ENCODE results near the gene ZNF219. TPM values are rescaled to one million over a fixed set of nuclear protein-coding genes. Genes with fewer than 3 reads are reported as not detected.

The ZNF219 gene
- total and polyA plus RNA-seq, 2 of the 13 experiments (the other 11 are each of a cell fraction or from before 2014, with no cell fraction given): 34.5 to 36.6 TPM

DNA sequence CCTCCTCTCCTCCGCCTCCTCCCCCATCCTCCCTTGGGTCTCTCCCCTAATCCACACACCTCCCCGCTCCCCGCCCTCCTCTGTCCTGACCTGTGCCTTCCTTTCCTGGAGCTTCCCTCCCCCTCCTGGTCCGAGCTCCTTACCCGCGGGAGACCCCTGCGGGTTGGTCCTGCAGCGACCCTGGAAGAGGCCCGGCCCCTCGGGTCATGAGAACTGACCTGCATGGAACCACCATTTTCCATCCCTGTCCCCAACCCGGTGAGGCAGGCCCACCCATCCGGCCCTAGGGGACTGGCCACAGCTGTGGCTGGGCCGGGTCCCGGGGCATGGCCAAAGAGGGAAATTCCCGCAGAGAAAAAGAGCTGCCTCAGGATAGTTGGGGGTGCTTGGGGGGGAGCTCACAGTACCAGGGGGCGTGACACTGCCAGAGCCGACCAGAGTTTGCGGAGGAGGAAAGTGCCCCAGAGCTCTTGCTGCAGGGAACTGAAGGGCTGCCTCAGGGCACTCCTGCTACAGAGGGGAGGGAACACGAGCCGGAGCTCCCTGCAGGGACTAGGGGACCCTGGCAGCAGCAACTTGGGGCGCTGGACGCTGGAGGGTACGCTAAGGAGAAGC lies 27.7 kb downstream of the ZNF219 start (continued):
- peak; percentile 53; the same call in 1 of the 2 replicates for TF ChIP-seq FOXJ3 (CRISPR knock-in tag; IDR thresholded peaks at IDR 0.05; ENCODE audit: borderline replicate concordance)
- TF ChIP-seq ZNF703 (CRISPR knock-in tag; IDR thresholded peaks at IDR 0.05; ENCODE audit: borderline replicate concordance): 0 out of 2 replicates have a peak, but pooled peaks have one; percentile 50
- peak; percentile 64 for TF ChIP-seq PHF8 (CRISPR knock-in tag; IDR thresholded peaks at IDR 0.05)
- TF ChIP-seq ONECUT2 (CRISPR knock-in tag; IDR thresholded peaks at IDR 0.05): no peak
- TF ChIP-seq ZNF75D (CRISPR knock-in tag; IDR thresholded peaks at IDR 0.05; ENCODE audit: borderline replicate concordance): peak; percentile 25; the same call in 1 of the 2 replicates
- peak; percentile 83 for TF ChIP-seq DBP (CRISPR knock-in tag; IDR thresholded peaks at IDR 0.05; ENCODE audit: not compliant biosample characterization)
- peak; percentile 29 for TF ChIP-seq MED1 (CRISPR knock-in tag; IDR thresholded peaks at IDR 0.05)
- no peak; the same call in 1 of the 2 replicates for TF ChIP-seq ZNF343 (CRISPR knock-in tag; IDR thresholded peaks at IDR 0.05)
- TF ChIP-seq MEF2D (CRISPR knock-in tag; IDR thresholded peaks at IDR 0.05): no peak
- peak; percentile 4; the same call in 1 of the 2 replicates for TF ChIP-seq ZMYM4 (CRISPR knock-in tag; IDR thresholded peaks at IDR 0.05)
- peak; percentile 38; the same call in 1 of the 2 replicates for TF ChIP-seq DR1 (CRISPR knock-in tag; IDR thresholded peaks at IDR 0.05)
- no peak for TF ChIP-seq ZNF629 (CRISPR knock-in tag; conservative IDR thresholded peaks at IDR 0.05)
- TF ChIP-seq, protein P1, sequence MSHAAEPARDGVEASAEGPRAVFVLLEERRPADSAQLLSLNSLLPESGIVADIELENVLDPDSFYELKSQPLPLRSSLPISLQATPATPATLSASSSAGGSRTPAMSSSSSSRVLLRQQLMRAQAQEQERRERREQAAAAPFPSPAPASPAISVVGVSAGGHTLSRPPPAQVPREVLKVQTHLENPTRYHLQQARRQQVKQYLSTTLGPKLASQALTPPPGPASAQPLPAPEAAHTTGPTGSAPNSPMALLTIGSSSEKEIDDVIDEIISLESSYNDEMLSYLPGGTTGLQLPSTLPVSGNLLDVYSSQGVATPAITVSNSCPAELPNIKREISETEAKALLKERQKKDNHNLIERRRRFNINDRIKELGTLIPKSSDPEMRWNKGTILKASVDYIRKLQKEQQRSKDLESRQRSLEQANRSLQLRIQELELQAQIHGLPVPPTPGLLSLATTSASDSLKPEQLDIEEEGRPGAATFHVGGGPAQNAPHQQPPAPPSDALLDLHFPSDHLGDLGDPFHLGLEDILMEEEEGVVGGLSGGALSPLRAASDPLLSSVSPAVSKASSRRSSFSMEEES (CRISPR knock-in tag; IDR thresholded peaks at IDR 0.05): no peak
- no peak for TF ChIP-seq ZMYM2 (CRISPR knock-in tag; IDR thresholded peaks at IDR 0.05)
- 0 out of 2 replicates have a peak, but pooled peaks have one; percentile 59 for TF ChIP-seq ZNF251 (CRISPR knock-in tag; IDR thresholded peaks at IDR 0.05)
- TF ChIP-seq ZNF441 (CRISPR knock-in tag; IDR thresholded peaks at IDR 0.05; ENCODE audit: borderline replicate concordance): peak; percentile 67
- peak; percentile 86 for TF ChIP-seq MED13 (CRISPR knock-in tag; IDR thresholded peaks at IDR 0.05)
- 0 out of 2 replicates have a peak, but pooled peaks have one; percentile 27 for TF ChIP-seq ZNF180 (CRISPR knock-in tag; IDR thresholded peaks at IDR 0.05; ENCODE audit: borderline replicate concordance, low read depth)
- 0 out of 2 replicates have a peak, but pooled peaks have one; percentile 31 for TF ChIP-seq ISX (CRISPR knock-in tag; conservative IDR thresholded peaks at IDR 0.05)
- peak; percentile 49; the same call in 1 of the 2 replicates for TF ChIP-seq TP53 (CRISPR knock-in tag; conservative IDR thresholded peaks at IDR 0.05)
- TF ChIP-seq, protein P2, sequence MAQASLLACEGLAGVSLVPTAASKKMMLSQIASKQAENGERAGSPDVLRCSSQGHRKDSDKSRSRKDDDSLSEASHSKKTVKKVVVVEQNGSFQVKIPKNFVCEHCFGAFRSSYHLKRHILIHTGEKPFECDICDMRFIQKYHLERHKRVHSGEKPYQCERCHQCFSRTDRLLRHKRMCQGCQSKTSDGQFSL (CRISPR knock-in tag; IDR thresholded peaks at IDR 0.05): peak; percentile 71; the same call in 1 of the 2 replicates
- TF ChIP-seq MYPOP (CRISPR knock-in tag; IDR thresholded peaks at IDR 0.05): peak; percentile 38; the same call in 1 of the 2 replicates
- TF ChIP-seq ZNF256 (CRISPR knock-in tag; conservative IDR thresholded peaks at IDR 0.05): 0 out of 2 replicates have a peak, but pooled peaks have one; percentile 59
- TF ChIP-seq KLF16 (CRISPR knock-in tag; IDR thresholded peaks at IDR 0.05): 0 out of 4 replicates have a peak, but pooled peaks of 1 of the 2 experiments have one; percentile 24

Measured in HepG2 (cell line).